PC-3 (cell line): ENCODE data around the gene MDM4. TPM values are rescaled to one million over a fixed set of nuclear protein-coding genes. Genes with fewer than 3 reads are reported as not detected.

Experiments
- ATAC-seq: fragments of 200-7000 bp; cut with Tn5 transposase; 2 replicates; pipeline ENCODE4 v1.9.1; 2020; ENCODE audit warnings: mild to moderate bottlenecking, moderate library complexity
- BruUV-seq: library from RNA; stranded (reverse); fragments of 400-500 nt; replicated peaks from 2 replicates; lab custom pipeline; 2021; lab: Mats Ljungman, UMichigan
- CTCF ChIA-PET: fragments of 300-600 bp; sonication (Branson Sonifier 250); formaldehyde crosslinking; loops from one replicate; lab custom pipeline; 2022; ENCODE audit warnings: antibody characterized with exemption; lab: Charles Lee
- POLR2A ChIA-PET: fragments of 300-600 bp; sonication (Branson Sonifier 250); formaldehyde crosslinking; loops from one replicate; lab custom pipeline; 2022; ENCODE audit warnings: antibody characterized with exemption; ENCODE audit not compliant: unreplicated experiment; lab: Charles Lee
- DNase-seq: peaks from one replicate; pipeline ENCODE4 v3.0.0-alpha.2; 2015
- H2AFZ ChIP-seq: fragments of 300-600 bp; sonication (generic); 2 replicates; pipeline ENCODE4 v1.6.0; 2016; ENCODE audit warnings: antibody characterized with exemption, low read length
- H3F3A ChIP-seq: fragments of 300-600 bp; sonication (generic); one replicate; pipeline ENCODE4 v1.6.0; 2017; ENCODE audit warnings: antibody characterized with exemption, low read length, control low read depth, mild to moderate bottlenecking; ENCODE audit not compliant: unreplicated experiment
- H3K27ac ChIP-seq: fragments of 300-600 bp; sonication (generic); 2 replicates; pipeline ENCODE4 v1.5.1; 2016; ENCODE audit warnings: mild to moderate bottlenecking, low read length
- H3K27me3 ChIP-seq: fragments of 300-600 bp; sonication (generic); 2 replicates; pipeline ENCODE4 v1.6.1; 2016; ENCODE audit warnings: low read length, mixed read lengths
- H3K36me3 ChIP-seq: fragments of 300-600 bp; sonication (generic); 2 replicates; pipeline ENCODE4 v1.6.1; 2016; ENCODE audit warnings: low read depth, mixed run types, low read length, mixed read lengths
- H3K4me1 ChIP-seq: fragments of 300-600 bp; sonication (generic); 2 replicates; pipeline ENCODE4 v1.5.1; 2016; ENCODE audit warnings: low read length; ENCODE audit not compliant: insufficient read depth
- H3K4me2 ChIP-seq: fragments of 300-600 bp; sonication (generic); 2 replicates; pipeline ENCODE4 v1.6.0; 2016; ENCODE audit warnings: low read length
- H3K4me3 ChIP-seq: fragments of 300-600 bp; sonication (generic); 2 replicates; pipeline ENCODE4 v1.5.1; 2016; ENCODE audit warnings: mild to moderate bottlenecking, low read length, mixed read lengths
- H3K79me2 ChIP-seq: fragments of 300-600 bp; sonication (generic); 2 replicates; pipeline ENCODE4 v1.6.1; 2017; ENCODE audit warnings: low read length, mixed read lengths
- H3K9ac ChIP-seq: fragments of 300-600 bp; sonication (generic); 2 replicates; pipeline ENCODE4 v1.6.0; 2016; ENCODE audit warnings: mild to moderate bottlenecking, low read length
- H3K9me2 ChIP-seq: fragments of 300-600 bp; sonication (generic); replicated peaks from 2 replicates; pipeline ENCODE4 v1.6.1; 2016; ENCODE audit warnings: mixed run types, low read length, mixed read lengths
- H3K9me3 ChIP-seq: fragments of 300-600 bp; sonication (generic); 2 replicates; pipeline ENCODE4 v1.6.1; 2016; ENCODE audit warnings: low read length, mixed read lengths
- H4K20me1 ChIP-seq: fragments of 300-600 bp; sonication (generic); 2 replicates; pipeline ENCODE4 v1.6.1; 2016; ENCODE audit warnings: low read length, mixed read lengths
- EZH2 ChIP-seq: fragments of 300-600 bp; sonication (generic); IDR thresholded peaks from one replicate; pipeline ENCODE4 v1.6.1; 2017; ENCODE audit warnings: antibody characterized with exemption, mild to moderate bottlenecking, low read length; ENCODE audit not compliant: unreplicated experiment
- EZH2phosphoT487 ChIP-seq: fragments of 300-600 bp; sonication (generic); IDR thresholded peaks from 2 replicates; pipeline ENCODE4 v1.6.1; 2018; ENCODE audit warnings: mild to moderate bottlenecking, antibody characterized with exemption, low read length, borderline replicate concordance
- intact Hi-C: fragments of 100-400 bp; cut with micrococcal nuclease; formaldehyde crosslinking; loops from 2 replicates; pipeline ENCODE4 v1.9.0; 2023
- total RNA-seq: library from RNA; depleted of rRNA; stranded (reverse); fragments of >200 nt; gene quantifications from 2 replicates; pipeline ENCODE4 v1.2.3, GENCODE V29; 2014
- TF ChIP-seq, protein P1 (sequence below): fragments of 300-600 bp; sonication (generic); conservative IDR thresholded peaks from 2 replicates; pipeline ENCODE4 v1.5.1; 2017; ENCODE audit warnings: antibody characterized with exemption, low read depth, mild to moderate bottlenecking, low read length

The MDM4 gene
- total RNA-seq, 1 experiment from 2014 or later = 36.3 TPM

GRCh38 chr1:204506969-204507316 is 9.3 kb upstream of the MDM4 start:
- Histone ChIP-seq H3K36me3 (no peaks in the 10 kb centered on the region), H4K20me1 (no peaks in the 10 kb centered on the region), H3F3A (peaks cover 13% of the 10 kb centered on the region), H3K9me3 (no peaks in the 10 kb centered on the region), H3K9me2 (no peaks in the 10 kb centered on the region), H3K4me3 (peak overlapping the region; percentile 76), H3K27me3 (no peaks in the 10 kb centered on the region), H3K4me2 (peak overlapping the region; percentile 86), H3K27ac (peak overlapping the region; percentile 59), H3K4me1 (peaks cover 23% of the 10 kb centered on the region), H3K79me2 (no peaks in the 10 kb centered on the region), H2AFZ (peak overlapping the region; percentile 89), H3K9ac (peak overlapping the region; percentile 63)
- intact Hi-C loops = loop anchor here (1.0 to 2.0 kb wide), 2 partner anchors 9 to 300 kb away; partner anchors contain the start of gene MDM4
- POLR2A ChIA-PET = interaction anchor here (0.6 to 3.5 kb wide), 3 partner anchors 9 to 94 kb away, joined by 3 to 43 read pairs (median 6); partner anchors contain the start of gene MDM4
- no TSS peak for BruUV-seq
- CTCF ChIA-PET = interaction anchor here (0.6 to 2.7 kb wide), 9 partner anchors 9 to 300 kb away, joined by 3 to 21 read pairs (median 6); partner anchors contain the start of gene MDM4
- ATAC-seq (peak; percentile 75), DNase-seq (peak; percentile 100)
- no peak for TF ChIP-seq EZH2
- TF ChIP-seq, protein P1, sequence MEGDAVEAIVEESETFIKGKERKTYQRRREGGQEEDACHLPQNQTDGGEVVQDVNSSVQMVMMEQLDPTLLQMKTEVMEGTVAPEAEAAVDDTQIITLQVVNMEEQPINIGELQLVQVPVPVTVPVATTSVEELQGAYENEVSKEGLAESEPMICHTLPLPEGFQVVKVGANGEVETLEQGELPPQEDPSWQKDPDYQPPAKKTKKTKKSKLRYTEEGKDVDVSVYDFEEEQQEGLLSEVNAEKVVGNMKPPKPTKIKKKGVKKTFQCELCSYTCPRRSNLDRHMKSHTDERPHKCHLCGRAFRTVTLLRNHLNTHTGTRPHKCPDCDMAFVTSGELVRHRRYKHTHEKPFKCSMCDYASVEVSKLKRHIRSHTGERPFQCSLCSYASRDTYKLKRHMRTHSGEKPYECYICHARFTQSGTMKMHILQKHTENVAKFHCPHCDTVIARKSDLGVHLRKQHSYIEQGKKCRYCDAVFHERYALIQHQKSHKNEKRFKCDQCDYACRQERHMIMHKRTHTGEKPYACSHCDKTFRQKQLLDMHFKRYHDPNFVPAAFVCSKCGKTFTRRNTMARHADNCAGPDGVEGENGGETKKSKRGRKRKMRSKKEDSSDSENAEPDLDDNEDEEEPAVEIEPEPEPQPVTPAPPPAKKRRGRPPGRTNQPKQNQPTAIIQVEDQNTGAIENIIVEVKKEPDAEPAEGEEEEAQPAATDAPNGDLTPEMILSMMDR = no peak
- no peak for TF ChIP-seq EZH2phosphoT487

- Histone ChIP-seq H3K9me2 (no peaks in the 10 kb centered on the region), H3K9ac (peak overlapping the region; percentile 63), H4K20me1 (no peaks in the 10 kb centered on the region), H3K9me3 (no peaks in the 10 kb centered on the region), H3K4me2 (peak overlapping the region; percentile 86), H3K27ac (peak overlapping the region; percentile 59), H3K27me3 (no peaks in the 10 kb centered on the region), H3K4me1 (peaks cover 23% of the 10 kb centered on the region), H3K4me3 (peak overlapping the region; percentile 76), H3K79me2 (no peaks in the 10 kb centered on the region), H3F3A (peaks cover 13% of the 10 kb centered on the region), H2AFZ (peak overlapping the region; percentile 89), H3K36me3 (no peaks in the 10 kb centered on the region)
- CTCF ChIA-PET = interaction anchor here (0.5 to 2.7 kb wide), 8 partner anchors 9 to 672 kb away, joined by 3 to 21 read pairs (median 4); partner anchors contain the start of gene MDM4
- BruUV-seq = TSS peak; percentile 99
- TF ChIP-seq EZH2 (no peak), EZH2phosphoT487 (no peak)
- TF ChIP-seq, protein P1 = no peak
- ATAC-seq (peak; percentile 44), DNase-seq (peak; percentile 86)
- POLR2A ChIA-PET = interaction anchor here (0.6 to 3.5 kb wide), 4 partner anchors 8 to 94 kb away, joined by 3 to 43 read pairs (median 8); partner anchors contain the start of gene MDM4
- intact Hi-C loops = loop anchor here (1.0 to 2.0 kb wide), 2 partner anchors 9 to 299 kb away; partner anchors contain the start of gene MDM4
Observed at GRCh38 chr1:204507317-204508105, 8.7 kb upstream of the MDM4 start.
